22Rv1 (cell line): ENCODE data around the gene SLC29A2.

Experiments
- CTCF ChIP-seq: fragments of 450-650 bp; IDR thresholded peaks from 2 replicates; pipeline ENCODE4 v1.5.1; 2017; ENCODE audit warnings: mild to moderate bottlenecking
- ZFX ChIP-seq: fragments of 450-650 bp; IDR thresholded peaks from 2 replicates; pipeline ENCODE4 v1.6.1; 2017; ENCODE audit warnings: antibody characterized with exemption, borderline replicate concordance

GRCh38 chr11:66341502-66342126, 29.9 kb downstream of the SLC29A2 start:
- TF ChIP-seq CTCF = no peak
- TF ChIP-seq ZFX = no peak
